ENCODE measurements around the gene PLCB2.

The PLCB2 gene

GRCh38 chr15:40346579-40347558 lies 39.1 kb upstream of the PLCB2 start:
- no peak for DNase-seq (ENCODE audit: low read depth)
- H3K4me3 ChIP-seq (ENCODE audit: low read depth, low read length), result no peak overlapping the region
- TF ChIP-seq MAX (IDR thresholded peaks at IDR 0.05; ENCODE audit: low read depth, low read length) (no peak), POLR2A (IDR thresholded peaks at IDR 0.05; ENCODE audit: extremely low read depth, insufficient read length) (no peak), CTCF (IDR thresholded peaks at IDR 0.05; ENCODE audit: low read depth, low read length) (no peak), MYC (IDR thresholded peaks at IDR 0.05; ENCODE audit: low read depth, low read length) (no peak)

GRCh38 chr15:40345867-40346578 lies 38.3 kb upstream of the PLCB2 start:
- no peak for DNase-seq (ENCODE audit: low read depth)
- H3K4me3 ChIP-seq (ENCODE audit: low read depth, low read length), result no peak overlapping the region
- TF ChIP-seq MYC (IDR thresholded peaks at IDR 0.05; ENCODE audit: low read depth, low read length) (no peak), POLR2A (IDR thresholded peaks at IDR 0.05; ENCODE audit: extremely low read depth, insufficient read length) (no peak), CTCF (IDR thresholded peaks at IDR 0.05; ENCODE audit: low read depth, low read length) (no peak), MAX (IDR thresholded peaks at IDR 0.05; ENCODE audit: low read depth, low read length) (no peak)

- no peak for DNase-seq (ENCODE audit: low read depth)
- TF ChIP-seq MAX (IDR thresholded peaks at IDR 0.05; ENCODE audit: low read depth, low read length) (no peak), MYC (IDR thresholded peaks at IDR 0.05; ENCODE audit: low read depth, low read length) (no peak), POLR2A (IDR thresholded peaks at IDR 0.05; ENCODE audit: extremely low read depth, insufficient read length) (no peak), CTCF (IDR thresholded peaks at IDR 0.05; ENCODE audit: low read depth, low read length) (no peak)
- H3K4me3 ChIP-seq (ENCODE audit: low read depth, low read length), result no peak overlapping the region
Observed at GRCh38 chr15:40345225-40345866, 37.6 kb upstream of the PLCB2 start.

- TF ChIP-seq POLR2A (IDR thresholded peaks at IDR 0.05; ENCODE audit: extremely low read depth, insufficient read length) (no peak), MAX (IDR thresholded peaks at IDR 0.05; ENCODE audit: low read depth, low read length) (0 out of 2 replicates have a peak, but pooled peaks have one; percentile 15), CTCF (IDR thresholded peaks at IDR 0.05; ENCODE audit: low read depth, low read length) (peak; percentile 74)
- H3K4me3 ChIP-seq (ENCODE audit: low read depth, low read length), result no peak overlapping the region
- DNase-seq (ENCODE audit: low read depth), result peak; percentile 79
Observed at GRCh38 chr15:40344631-40345120, 36.9 kb upstream of the PLCB2 start.

- no peak for DNase-seq (ENCODE audit: low read depth)
- H3K4me3 ChIP-seq (ENCODE audit: low read depth, low read length), result no peak overlapping the region
- TF ChIP-seq MAX (IDR thresholded peaks at IDR 0.05; ENCODE audit: low read depth, low read length) (no peak), POLR2A (IDR thresholded peaks at IDR 0.05; ENCODE audit: extremely low read depth, insufficient read length) (no peak), MYC (IDR thresholded peaks at IDR 0.05; ENCODE audit: low read depth, low read length) (no peak), CTCF (IDR thresholded peaks at IDR 0.05; ENCODE audit: low read depth, low read length) (no peak)
Observed at GRCh38 chr15:40344217-40344616, 36.5 kb upstream of the PLCB2 start.
